ENCODE measurements around the gene CCDC3.
"Not testable (repeated sequence)": the region's sequence is repeated elsewhere in the genome, so short reads cannot be mapped to it uniquely, and the experiment has no call there.

Gene CCDC3

DNA sequence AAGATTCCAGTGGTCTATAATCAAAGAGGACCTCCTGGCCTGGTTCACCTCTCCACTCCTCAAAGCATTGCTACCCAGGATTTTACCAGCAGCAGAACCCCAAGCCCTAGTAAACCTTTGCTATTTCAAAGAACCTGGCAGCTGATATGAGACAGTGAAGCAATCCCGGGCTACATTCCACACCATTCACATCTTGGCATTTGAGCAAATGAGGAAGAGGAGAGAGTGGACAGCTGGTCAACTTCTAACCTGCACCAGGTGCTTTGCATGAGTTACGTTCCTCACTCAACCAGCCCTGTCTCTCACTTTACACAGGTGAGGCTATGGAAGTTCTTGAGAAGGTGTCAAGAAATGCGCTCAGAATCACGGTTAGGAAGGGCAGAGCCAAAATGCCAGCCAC lies 1.1 kb downstream of the CCDC3 start:
- no peak for DNase-seq (ENCODE audit: low spot score)

DNA sequence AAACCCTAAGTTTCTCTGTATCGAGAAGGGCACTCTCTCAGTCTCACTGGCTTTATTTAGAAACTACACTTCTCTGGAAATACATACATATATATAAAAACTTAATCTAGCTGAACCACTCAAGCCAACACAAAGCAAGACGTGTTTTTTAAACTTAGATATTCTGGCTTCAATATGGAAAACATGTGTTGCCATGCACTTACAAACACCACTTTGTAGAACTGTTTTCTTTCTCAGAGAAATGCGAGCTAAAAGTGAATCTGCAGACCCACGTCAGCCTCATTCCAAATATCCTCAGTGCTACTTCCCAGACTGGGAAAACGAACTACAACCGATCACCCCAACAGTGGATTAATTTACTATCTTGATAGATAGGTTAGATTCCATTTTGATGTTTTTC lies 1.7 kb downstream of the CCDC3 start:
- no peak for DNase-seq (ENCODE audit: low spot score)

DNA sequence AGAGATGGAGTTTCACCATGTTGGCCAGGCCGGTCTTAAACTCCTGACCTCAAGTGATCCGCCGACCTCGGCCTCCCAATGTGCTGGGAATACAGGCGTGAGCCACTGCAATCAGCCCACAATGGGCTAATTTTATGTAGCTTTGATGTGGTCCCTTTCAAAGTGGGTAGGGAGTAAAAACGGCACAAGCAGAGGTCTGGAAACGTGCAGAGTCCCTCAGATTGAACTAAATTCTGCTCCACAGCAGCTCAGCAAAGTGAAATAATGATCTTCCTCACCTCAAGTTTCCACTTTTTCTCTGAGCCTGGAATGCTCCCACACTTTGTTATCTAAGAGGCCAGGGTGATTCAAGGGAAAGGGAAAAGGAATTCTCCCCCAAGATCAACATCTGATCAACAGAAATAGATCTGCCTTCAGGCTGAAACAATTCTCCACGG lies 6.1 kb downstream of the CCDC3 start:
- DNase-seq (ENCODE audit: low spot score), result no peak

DNA sequence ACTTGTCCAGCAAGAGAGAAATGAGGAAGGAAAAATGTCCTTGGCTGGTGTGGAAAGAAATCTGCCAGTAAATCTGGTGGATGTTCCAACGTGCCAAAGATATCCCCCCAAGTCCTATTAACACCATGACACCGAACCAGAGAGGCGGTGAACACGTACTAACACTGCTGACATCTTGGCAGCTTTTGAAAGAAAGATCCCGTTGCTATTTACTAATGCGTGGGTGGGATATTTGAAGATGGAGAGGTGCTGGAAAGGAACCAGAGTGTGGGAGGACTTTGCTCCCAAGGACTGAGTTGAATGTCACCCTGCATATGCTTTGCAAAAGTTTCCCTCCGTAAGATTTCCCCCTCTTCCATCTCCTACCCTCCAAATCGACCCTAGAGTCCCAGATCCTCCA lies 7.9 kb downstream of the CCDC3 start:
- DNase-seq (ENCODE audit: low spot score), result no peak

DNA sequence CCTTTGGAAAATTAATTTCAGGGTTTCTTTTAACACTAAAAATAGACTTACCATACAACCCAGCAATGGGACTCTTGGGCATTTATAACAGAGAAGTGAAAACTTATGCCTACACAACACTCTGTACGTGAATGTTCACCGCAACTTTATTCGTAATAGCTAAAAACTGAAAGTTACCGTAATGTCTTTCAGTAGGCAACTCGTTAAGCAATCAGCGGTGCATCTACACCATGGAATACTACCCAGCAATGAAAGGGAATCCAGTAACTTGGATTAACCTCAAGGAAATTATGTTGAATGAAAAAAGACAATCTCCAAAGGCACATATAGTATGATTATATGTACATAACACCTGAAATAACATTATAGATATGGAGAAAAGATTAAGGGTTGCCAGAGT lies 16.2 kb downstream of the CCDC3 start:
- no peak for DNase-seq (ENCODE audit: low spot score)

DNA sequence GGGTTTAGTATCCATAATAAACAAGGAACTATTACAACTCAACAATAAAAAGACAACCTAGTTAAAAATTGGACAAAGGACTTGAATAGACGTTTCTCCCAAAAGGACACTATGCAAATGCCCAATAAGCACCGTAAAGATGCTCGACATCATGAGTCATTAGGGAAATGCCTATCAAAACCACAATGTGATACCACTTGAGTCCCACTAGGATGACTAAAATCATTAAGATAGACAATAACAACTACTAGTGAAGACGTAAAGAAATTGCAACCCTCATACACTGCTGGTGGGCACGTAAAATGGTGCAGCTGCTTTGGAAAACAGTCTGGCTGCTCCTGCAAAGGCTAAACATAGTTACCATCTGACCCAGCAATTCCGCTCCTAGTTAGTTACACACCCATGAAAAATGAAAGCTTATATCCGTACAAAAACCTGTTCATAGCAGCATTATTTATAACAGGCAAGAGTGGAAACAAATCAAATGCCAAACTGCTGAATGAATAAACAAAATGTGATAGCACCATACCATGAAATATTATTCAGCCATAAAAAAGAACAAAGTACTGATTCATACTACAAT lies 17.3 kb downstream of the CCDC3 start:
- no peak for DNase-seq (ENCODE audit: low spot score)

DNA sequence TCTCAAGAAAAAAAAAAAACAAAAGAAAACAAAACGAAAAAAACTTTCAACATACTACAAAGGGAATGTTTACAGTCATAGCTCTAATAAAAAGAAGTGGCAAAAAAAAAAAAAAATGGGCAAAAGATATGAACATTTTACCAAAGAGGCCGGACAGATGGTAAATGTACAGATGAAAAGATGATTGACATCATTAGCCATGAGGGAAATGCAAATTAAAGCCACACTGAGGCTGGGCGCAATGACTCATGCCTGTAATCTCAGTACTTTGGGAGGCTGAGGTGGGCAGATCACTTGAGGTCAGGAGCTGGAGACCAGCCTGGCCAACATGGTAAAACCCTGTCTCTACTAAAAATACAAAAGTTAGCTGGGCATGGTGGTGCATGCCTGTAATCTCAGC lies 17.9 kb downstream of the CCDC3 start:
- not testable (repeated sequence) for DNase-seq (ENCODE audit: low spot score)

DNA sequence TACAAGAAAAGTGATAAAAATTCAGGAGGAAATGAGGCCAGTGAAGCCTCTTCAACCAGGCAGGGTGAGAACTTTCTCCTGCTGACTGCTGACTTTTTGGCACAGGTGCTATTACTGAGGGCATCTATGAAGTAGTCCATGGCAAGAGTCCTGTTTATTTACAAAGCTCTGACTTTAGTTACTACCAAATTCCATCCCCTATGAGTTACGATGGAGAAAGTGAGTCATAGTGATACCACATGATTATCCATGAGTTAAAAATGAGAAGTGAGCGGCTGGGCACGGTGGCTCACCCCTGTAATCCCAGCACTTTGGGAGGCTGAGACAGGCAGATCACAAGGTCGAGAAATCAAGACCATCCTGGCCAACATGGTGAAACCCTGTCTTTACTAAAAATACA lies 19.9 kb downstream of the CCDC3 start:
- DNase-seq (ENCODE audit: low spot score), result no peak

DNA sequence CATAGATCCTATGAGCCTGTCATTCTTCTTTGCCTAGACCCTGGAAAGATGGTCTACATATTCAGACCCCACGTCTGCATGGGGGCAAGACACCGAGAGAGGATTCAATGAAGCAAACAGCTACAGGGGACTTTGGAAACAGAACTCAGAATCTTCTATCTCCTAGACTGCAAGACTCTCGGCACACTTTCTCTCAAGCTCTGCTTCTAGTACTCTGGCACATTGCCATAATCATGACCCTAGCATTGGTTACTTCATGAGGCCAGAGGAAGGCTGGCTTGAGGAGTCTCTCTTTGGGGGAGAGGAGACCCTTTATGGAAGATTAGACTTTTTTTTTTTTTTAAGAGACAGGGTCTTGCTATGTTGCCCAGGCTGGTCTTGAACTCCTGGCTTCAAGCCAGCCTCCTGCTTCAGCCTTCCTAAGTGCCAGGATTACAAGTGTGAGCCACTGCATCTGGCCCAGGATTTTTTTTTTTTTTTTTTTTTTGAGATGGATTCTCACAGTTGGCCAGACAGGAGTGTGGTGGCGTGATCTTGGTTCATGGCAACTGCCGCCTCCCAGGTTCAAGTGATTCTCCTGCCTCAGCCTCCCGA lies 20.7 kb downstream of the CCDC3 start:
- DNase-seq (ENCODE audit: low spot score), result no peak

DNA sequence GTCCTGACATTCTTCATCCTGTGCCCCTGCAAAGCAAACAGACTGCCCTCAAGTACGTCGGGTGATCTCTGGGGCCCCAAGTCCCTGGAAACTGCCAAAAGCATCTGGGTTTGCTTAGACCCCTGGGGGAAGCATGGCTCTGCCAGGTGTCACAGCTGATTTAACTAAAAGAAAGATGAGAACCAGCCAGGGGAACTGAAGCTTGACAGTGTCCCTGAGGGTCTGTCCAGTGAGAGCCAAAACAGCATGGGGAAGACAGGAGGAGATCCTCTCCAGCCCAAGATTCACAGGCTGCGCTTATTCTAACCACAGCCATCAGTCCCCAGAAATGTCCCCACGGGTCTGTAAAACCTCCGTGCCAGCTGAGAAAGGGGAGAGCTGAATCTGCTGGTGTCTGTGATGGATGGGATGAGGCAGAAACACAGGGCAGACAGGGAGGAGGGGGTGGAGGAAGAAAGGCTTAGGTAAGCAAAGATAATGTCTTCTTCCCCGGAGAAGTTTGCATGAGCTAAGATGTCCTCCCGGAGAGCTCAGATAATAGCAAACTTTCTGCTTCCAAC lies 21.3 kb downstream of the CCDC3 start:
- DNase-seq (ENCODE audit: low spot score), result no peak

DNA sequence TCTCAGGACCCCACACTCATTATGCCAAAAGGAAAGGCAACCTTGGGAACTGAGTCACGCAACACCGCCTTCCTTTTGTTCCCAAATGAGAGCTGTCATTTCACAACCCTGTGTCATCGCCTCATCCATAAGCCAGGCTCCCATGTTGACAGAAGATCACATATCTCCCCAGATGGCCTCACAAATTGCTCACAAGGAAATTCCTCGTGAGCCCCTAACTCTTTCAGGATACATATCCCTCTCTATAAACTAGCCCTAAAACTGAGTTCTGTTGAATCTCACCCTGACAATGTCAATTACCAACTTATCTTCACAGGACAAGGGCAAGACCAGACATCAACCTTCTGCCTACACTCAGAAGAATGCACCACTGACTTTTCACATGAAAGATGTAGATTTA lies 22.6 kb downstream of the CCDC3 start:
- DNase-seq (ENCODE audit: low spot score), result no peak

DNA sequence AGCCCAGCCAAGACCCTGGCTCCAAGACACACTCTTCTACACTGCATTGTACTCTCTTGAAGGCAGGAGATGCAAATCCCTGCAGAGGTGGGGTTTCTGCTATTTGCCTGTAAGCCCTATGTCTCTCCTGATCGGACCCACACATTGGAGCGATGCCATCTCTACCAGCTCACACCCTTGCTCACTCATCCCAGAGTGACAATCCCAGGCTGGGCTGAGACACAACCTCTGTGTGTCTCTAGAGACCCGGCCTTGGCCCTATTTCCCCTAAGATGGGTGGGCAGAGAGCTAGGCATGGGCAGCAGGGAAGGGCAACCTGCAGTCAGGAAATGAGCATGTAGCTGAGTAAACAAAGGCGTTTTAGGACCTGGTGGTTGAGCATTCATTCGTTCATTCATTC lies 25.6 kb downstream of the CCDC3 start:
- DNase-seq (ENCODE audit: low spot score), result no peak

DNA sequence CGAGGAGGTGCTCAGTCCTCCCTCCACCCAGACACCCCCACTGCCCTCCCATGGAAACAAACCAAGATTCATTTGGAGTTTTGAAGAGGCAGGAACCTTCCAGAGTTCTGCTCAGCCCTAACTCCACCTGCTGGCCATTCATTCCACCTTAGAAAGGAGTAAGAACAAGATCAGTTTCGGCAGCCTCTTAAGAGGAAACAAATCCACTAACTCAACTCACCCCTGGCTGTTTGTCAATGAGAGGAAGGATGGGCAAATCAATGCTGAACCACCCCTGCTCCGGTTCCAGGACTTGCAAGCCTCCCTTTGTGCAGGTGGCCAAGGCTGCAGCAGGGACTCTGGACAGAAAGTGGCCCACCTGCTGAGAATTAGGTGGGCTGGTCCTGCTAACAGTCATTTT lies 26.2 kb downstream of the CCDC3 start:
- DNase-seq (ENCODE audit: low spot score), result peak; percentile 23

DNA sequence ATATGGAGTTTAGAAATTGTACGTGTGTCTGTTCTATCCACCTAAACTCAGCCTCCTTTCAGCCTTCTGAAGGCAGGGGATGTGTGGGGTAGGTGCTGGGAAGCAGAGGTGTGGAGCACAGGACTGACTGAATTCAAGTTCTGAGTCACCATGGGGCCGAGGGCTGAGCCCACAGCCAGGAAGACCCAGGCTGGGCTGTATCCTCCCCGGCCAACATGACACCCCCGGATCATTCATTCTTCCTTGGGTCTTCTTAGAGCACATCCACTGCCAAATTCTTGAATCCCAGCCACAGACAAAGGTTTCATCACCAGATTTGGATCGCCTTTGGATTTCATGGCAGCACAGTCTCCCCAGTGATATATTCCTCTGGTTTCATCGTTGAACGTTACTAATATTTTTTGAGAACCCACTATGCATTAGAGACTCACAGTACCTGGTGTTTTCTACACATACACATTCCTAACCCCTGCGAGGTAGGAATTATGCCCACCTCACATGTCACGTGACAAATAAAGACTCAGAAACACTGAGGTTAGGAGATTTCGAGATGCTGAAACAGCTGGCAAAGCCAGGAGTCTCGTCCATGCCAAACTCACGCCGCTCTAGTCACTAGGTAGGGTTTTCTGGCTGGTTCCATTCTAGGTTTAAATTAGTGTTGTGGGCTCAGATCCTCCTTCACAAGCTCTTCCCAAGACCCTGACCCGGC lies 26.9 kb downstream of the CCDC3 start:
- DNase-seq (ENCODE audit: low spot score), result no peak

DNA sequence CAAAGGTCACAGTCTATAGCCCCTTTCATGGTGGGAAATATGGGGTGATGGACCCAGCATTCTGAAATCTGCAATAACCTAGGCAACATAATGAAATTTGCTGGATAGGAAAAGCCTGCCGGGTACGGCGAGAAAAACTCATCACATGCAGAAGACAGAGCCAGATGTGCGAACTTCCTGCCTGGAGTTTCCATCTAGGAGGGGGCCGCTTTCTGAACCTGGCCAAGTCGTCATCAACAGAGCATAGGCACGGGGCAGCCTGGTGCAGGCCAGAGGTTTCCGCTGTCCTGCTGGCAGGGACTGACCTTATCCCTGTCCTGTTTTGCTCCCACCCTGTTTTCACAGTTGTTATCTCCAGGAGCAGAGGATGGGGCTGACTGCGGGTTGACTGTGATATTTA lies 27.4 kb downstream of the CCDC3 start:
- DNase-seq (ENCODE audit: low spot score), result no peak

DNA sequence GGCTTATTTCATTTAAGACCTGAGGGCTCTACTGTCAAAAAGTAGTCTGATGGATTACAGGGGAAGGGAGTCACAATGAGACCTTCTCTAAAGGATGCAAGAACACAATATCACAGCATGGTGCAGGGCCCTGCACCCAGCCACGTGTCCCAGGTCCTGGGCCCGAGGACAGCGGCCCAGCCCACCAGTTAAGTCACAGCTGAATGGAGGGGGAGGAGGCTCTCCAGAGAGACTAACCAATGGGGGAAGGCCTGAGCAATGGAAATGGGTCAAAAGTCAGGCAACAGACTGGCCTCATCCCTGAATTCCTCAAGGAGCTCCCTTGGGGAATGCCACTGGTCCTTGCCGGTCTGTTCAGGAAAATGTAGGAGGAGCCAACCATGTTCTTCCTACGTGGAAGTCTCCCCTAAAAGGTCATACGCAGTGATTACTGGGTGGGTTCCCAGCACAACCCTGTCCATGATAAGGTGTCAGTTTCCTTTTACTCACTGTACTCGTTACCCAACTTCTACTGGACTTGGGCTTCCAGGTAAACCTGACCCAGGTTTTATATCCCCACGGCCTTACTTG lies 28.3 kb downstream of the CCDC3 start:
- no peak for DNase-seq (ENCODE audit: low spot score)

DNA sequence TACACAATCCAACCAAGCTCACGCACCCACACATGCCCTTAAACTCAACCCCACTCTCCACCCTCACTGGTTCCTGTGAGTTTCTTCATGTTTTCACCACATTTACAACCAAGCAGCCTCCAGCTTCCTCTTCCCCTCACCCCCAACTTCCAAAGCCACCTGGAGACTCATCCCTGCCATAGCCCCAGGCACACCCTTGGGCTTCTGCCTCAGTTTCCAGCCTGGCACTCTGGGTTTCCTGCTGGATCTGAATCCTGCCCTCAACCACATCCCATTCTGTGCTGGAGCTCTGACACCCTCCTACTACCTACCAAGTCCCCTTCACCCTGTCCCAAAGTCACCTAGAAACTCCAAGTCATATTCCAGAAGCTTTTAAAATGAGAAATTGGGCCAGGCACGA lies 29.4 kb downstream of the CCDC3 start:
- DNase-seq (ENCODE audit: low spot score), result no peak

DNA sequence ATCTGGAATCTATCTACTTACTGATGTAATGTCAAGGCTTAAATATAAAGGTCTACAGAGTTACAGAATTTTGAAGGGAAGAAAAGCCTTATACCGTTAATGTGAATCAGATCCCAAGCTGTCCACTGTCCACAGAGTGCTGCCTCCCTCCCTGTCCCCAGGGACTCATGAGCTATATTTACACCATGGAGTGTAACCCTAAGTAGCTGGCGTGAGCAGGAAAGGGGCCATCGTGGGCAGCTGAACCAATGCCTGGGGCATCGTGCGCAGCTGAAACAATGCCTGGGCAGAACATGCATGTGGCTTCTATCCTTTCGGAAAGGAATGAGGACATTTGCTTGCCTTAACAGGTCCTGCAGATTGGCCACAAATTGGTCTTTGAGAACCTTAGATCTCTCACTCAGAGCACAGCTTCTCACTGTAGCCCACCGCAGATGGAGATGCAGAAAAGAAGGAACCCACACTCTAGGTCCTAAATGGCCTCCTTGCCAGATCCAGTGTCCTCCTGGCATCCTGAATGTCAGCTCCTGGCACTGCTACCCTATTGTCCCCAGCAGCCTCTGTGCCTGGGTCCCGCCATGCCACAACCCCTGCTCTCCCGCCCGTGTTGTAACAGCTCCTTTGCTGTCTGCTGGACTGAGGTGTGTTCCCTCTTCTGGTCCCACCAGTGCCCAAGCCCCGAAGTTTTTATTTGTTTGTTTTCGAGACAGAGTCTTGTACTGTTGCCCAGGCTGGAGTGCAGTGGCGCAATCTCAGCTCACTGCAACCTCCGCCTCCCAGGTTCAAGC lies 30.3 kb downstream of the CCDC3 start:
- no peak for DNase-seq (ENCODE audit: low spot score)

DNA sequence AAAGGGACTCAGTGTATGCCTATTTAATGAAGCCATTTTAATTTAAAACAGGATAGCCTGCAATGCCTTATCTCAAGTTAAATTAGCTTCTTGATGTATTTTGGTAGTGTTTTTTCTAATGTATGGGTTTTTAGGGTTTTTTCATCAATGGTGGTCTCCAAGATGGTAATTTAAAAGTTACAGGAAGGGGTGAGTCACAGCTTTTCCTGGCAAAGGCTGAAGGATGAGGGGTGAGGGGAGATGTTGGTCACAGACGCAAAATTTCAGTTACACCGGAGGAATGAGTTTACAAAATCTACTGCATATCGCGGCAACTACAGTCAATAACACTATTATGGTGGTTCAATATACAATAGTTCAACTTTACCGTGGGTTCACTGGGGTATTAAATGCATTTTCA lies 31.6 kb downstream of the CCDC3 start:
- no peak for DNase-seq (ENCODE audit: low spot score)

DNA sequence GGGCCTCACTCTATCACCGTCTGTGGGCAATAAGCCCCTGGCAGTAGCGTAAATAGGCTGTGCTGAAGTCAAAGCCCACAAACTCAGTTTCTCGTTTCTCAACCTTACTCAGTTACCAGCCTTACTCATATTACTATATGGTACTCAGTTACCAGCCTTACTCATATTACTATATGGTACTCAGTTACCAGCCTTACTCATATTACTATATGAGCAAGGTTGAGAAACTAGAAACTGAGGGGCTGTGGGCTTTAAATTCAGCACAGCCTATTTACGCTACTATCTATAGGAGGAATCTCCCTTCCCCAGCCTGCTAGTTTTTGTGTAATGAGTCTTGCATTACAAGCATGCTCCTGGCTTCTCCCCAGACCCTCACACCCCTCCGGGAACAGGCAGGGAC lies 35.4 kb downstream of the CCDC3 start:
- DNase-seq (ENCODE audit: low spot score), result no peak

DNA sequence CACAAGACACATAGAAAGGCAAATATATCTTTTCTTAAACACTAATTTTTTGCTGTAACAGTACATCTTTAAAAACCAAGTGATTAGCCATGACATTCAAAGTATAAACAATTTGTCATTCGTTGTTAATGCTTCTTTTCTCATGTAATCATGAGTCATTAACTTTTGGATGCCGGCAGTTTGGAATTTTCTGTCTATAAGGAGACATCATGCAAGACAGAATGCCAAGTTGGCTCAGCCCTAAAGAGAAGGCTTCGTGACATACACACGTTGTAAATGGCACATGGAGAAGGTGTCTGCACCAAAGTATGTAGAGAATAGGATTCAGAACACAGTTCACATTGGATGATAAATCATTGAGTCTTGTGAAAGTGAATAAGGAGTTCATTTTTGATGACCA lies 35.9 kb downstream of the CCDC3 start:
- no peak for DNase-seq (ENCODE audit: low spot score)

DNA sequence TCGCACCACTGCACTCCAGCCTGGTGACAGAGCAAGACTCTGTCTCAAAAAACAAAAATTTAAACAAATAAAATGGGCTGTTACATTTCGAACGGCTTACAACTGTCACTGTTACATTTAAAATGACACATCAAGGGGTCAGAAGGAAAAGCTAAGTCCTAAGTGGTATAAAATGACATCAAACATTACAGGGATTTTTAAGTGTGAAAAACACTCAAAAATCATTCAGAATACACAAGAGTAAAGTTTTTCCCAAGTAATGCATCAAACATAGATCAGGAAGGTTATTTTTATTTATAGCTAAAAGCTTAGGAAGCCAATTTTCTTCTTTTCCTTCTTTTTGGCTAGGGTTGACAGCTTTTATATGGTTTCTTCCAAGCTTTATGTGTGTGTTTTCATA lies 39.0 kb downstream of the CCDC3 start:
- DNase-seq (ENCODE audit: low spot score), result no peak

Data from HuH-7 (cell line).